HepG2 (cell line): ENCODE results near the gene NAALADL1. TPM values are rescaled to one million over a fixed set of nuclear protein-coding genes. Genes with fewer than 3 reads are reported as not detected.
A peak's percentile ranks its signal among the peaks of the same experiment; 100 is the strongest.

Source experiments
- CAMTA2 ChIP-seq: sonication (generic); formaldehyde crosslinking; IDR thresholded peaks from 2 replicates; pipeline ENCODE4 v1.4.0; 2020; ENCODE audit warnings: mild to moderate bottlenecking, missing genetic modification reagents, borderline replicate concordance
- CSRNP1 ChIP-seq: sonication (generic); formaldehyde crosslinking; IDR thresholded peaks from 2 replicates; pipeline ENCODE4 v1.8.1; 2023; ENCODE audit warnings: mild to moderate bottlenecking, missing genetic modification reagents
- EED ChIP-seq: sonication (generic); formaldehyde crosslinking; IDR thresholded peaks from 2 replicates; pipeline ENCODE4 v1.5.0; 2020; ENCODE audit warnings: mild to moderate bottlenecking, missing genetic modification reagents
- ESRRA ChIP-seq: sonication (generic); formaldehyde crosslinking; IDR thresholded peaks from 2 replicates; pipeline ENCODE4 v1.5.1; 2020; ENCODE audit warnings: mild to moderate bottlenecking, low read depth, missing genetic modification reagents
- GATAD1 ChIP-seq: IDR thresholded peaks from 2 replicates; pipeline ENCODE4 v1.6.1; 2016; ENCODE audit warnings: missing genetic modification reagents, missing compliant biosample characterization
- KDM5A ChIP-seq: fragments of 200-600 bp; sonication (generic); IDR thresholded peaks from 2 replicates; pipeline ENCODE4 v1.7.0; 2018; ENCODE audit warnings: antibody characterized with exemption, mild to moderate bottlenecking, low read length, borderline replicate concordance
- MAF1 ChIP-seq: sonication (generic); formaldehyde crosslinking; IDR thresholded peaks from 2 replicates; pipeline ENCODE4 v1.5.0; 2020; ENCODE audit warnings: missing genetic modification reagents, borderline replicate concordance
- MTF2 ChIP-seq: sonication (generic); formaldehyde crosslinking; IDR thresholded peaks from 2 replicates; pipeline ENCODE4 v1.5.0; 2020; ENCODE audit warnings: missing genetic modification reagents, borderline replicate concordance
- NRL ChIP-seq: sonication (generic); formaldehyde crosslinking; IDR thresholded peaks from 2 replicates; pipeline ENCODE4 v1.5.0; 2020; ENCODE audit warnings: missing genetic modification reagents, mild to moderate bottlenecking, moderate library complexity, borderline replicate concordance
- ONECUT2 ChIP-seq: sonication (generic); formaldehyde crosslinking; IDR thresholded peaks from 2 replicates; pipeline ENCODE4 v1.4.0; 2020; ENCODE audit warnings: missing genetic modification reagents
- PCBP2 ChIP-seq: fragments of 200-400 bp; formaldehyde crosslinking; optimal IDR thresholded peaks from 2 replicates; pipeline ENCODE3; 2018; ENCODE audit warnings: low read length, low read depth; ENCODE audit not compliant: poor library complexity, severe bottlenecking
- PTBP1 ChIP-seq: fragments of 200-400 bp; formaldehyde crosslinking; IDR thresholded peaks from 2 replicates; pipeline ENCODE4 v1.6.1; 2018; ENCODE audit warnings: low read length, low read depth; ENCODE audit not compliant: poor library complexity, severe bottlenecking
- RBAK ChIP-seq: sonication (generic); formaldehyde crosslinking; IDR thresholded peaks from 2 replicates; pipeline ENCODE4 v1.5.1; 2020; ENCODE audit warnings: mild to moderate bottlenecking, missing genetic modification reagents
- RFXANK ChIP-seq: IDR thresholded peaks from 2 replicates; pipeline ENCODE4 v1.6.1; 2016
- SPEN ChIP-seq: sonication (generic); formaldehyde crosslinking; IDR thresholded peaks from 2 replicates; pipeline ENCODE4 v1.5.1; 2020; ENCODE audit warnings: low read depth, mild to moderate bottlenecking, missing genetic modification reagents
- TCF7 ChIP-seq: sonication (generic); IDR thresholded peaks from 2 replicates; pipeline ENCODE4 v1.6.1; 2016; ENCODE audit warnings: antibody characterized with exemption, low read depth
- TEAD3 ChIP-seq: optimal IDR thresholded peaks from 2 replicates; pipeline ENCODE3; 2016; ENCODE audit warnings: borderline replicate concordance
- TERF1 ChIP-seq: sonication (generic); formaldehyde crosslinking; IDR thresholded peaks from 2 replicates; pipeline ENCODE4 v1.8.0; 2022; ENCODE audit warnings: mild to moderate bottlenecking, missing genetic modification reagents, moderate library complexity
- ZBTB38 ChIP-seq: sonication (generic); formaldehyde crosslinking; IDR thresholded peaks from 2 replicates; pipeline ENCODE4 v1.5.1; 2020; ENCODE audit warnings: mild to moderate bottlenecking, missing genetic modification reagents
- ZFX ChIP-seq: sonication (generic); formaldehyde crosslinking; IDR thresholded peaks from 2 replicates; pipeline ENCODE4 v1.4.0; 2020; ENCODE audit warnings: mild to moderate bottlenecking, low read depth, missing genetic modification reagents, moderate library complexity
- ZNF484 ChIP-seq: sonication (generic); formaldehyde crosslinking; IDR thresholded peaks from 2 replicates; pipeline ENCODE4 v1.5.1; 2020; ENCODE audit warnings: mild to moderate bottlenecking, low read depth, missing genetic modification reagents, borderline replicate concordance
- ZNF558 ChIP-seq: sonication (generic); formaldehyde crosslinking; IDR thresholded peaks from 2 replicates; pipeline ENCODE4 v1.9.0; 2022; ENCODE audit warnings: mild to moderate bottlenecking, missing genetic modification reagents, borderline replicate concordance
- ZNF615 ChIP-seq: sonication (generic); formaldehyde crosslinking; IDR thresholded peaks from 2 replicates; pipeline ENCODE4 v1.5.0; 2020; ENCODE audit warnings: mild to moderate bottlenecking, missing genetic modification reagents, borderline replicate concordance
- polyA plus RNA-seq, 8 experiments: library from polyadenylated mRNA; depleted of rRNA in 3 of 8; stranded (reverse) in 7 of 8; unstranded in 1 of 8; fragments of >200 nt; fragmentation: Illumina TruSeq in 4 of 8; extraction: Trizol in 4 of 8; gene quantifications; 2 replicates each; pipeline versions ENCODE4 v1.2.1 to v1.2.3, GENCODE V29; 2011 to 2016; ENCODE audit warnings: low read depth in 4 of 8, missing spikeins in 1 of 8, mixed read lengths in 1 of 8; ENCODE audit not compliant: insufficient read depth in 1 of 8
- total RNA-seq, 5 experiments: library from RNA; depleted of rRNA; stranded (reverse); fragments of >200 nt; fragmentation: Illumina TruSeq; extraction: Trizol; gene quantifications; 2 replicates each; pipeline ENCODE4 v1.2.3, GENCODE V29; 2016; ENCODE audit warnings: low read depth in 1 of 5
- TF ChIP-seq, protein P1 (sequence below): sonication (generic); formaldehyde crosslinking; IDR thresholded peaks from 2 replicates; pipeline ENCODE4 v1.4.0; 2020; ENCODE audit warnings: missing genetic modification reagents
- TF ChIP-seq, protein P2 (sequence below): sonication (generic); formaldehyde crosslinking; IDR thresholded peaks from 2 replicates; pipeline ENCODE4 v1.5.1; 2020; ENCODE audit warnings: missing genetic modification reagents, mild to moderate bottlenecking, borderline replicate concordance

Gene NAALADL1
- total and polyA plus RNA-seq, 2 of the 13 experiments (the other 11 are each of a cell fraction or from before 2014, with no cell fraction given) = 9.3 to 33.9 TPM

GRCh38 chr11:65040847-65041622, 17.3 kb downstream of the NAALADL1 start, which contains the start of gene SAC3D1 (continued):
- peak; percentile 29; the same call in 1 of the 2 replicates for TF ChIP-seq ESRRA (CRISPR knock-in tag)
- TF ChIP-seq EED = no peak
- no peak; the same call in 1 of the 2 replicates for TF ChIP-seq CAMTA2 (CRISPR knock-in tag)
- TF ChIP-seq TEAD3 (CRISPR knock-in tag) = no peak
- TF ChIP-seq PCBP2 = no peak
- TF ChIP-seq CSRNP1 (CRISPR knock-in tag) = peak; percentile 85; the same call in 1 of the 2 replicates
- TF ChIP-seq MTF2 (CRISPR knock-in tag) = no peak
- TF ChIP-seq NRL (CRISPR knock-in tag) = no peak; the same call in 1 of the 2 replicates
- no peak for TF ChIP-seq RFXANK
- no peak for TF ChIP-seq ONECUT2 (CRISPR knock-in tag)
- peak; percentile 80 for TF ChIP-seq SPEN (CRISPR knock-in tag)
- peak; percentile 80 for TF ChIP-seq ZFX
- TF ChIP-seq ZNF615 (CRISPR knock-in tag) = no peak
- peak; percentile 26 for TF ChIP-seq ZBTB38 (CRISPR knock-in tag)
- TF ChIP-seq KDM5A = no peak; the same call in 1 of the 2 replicates
- TF ChIP-seq ZNF484 = no peak
- TF ChIP-seq, protein P1, sequence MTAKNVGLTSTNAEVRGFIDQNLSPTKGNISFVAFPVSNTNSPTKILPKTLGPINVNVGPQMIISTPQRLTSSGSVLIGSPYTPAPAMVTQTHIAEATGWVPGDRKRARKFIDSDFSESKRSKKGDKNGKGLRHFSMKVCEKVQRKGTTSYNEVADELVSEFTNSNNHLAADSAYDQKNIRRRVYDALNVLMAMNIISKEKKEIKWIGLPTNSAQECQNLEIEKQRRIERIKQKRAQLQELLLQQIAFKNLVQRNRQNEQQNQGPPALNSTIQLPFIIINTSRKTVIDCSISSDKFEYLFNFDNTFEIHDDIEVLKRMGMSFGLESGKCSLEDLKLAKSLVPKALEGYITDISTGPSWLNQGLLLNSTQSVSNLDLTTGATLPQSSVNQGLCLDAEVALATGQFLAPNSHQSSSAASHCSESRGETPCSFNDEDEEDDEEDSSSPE (CRISPR knock-in tag) = peak; percentile 98
- no peak for TF ChIP-seq RBAK (CRISPR knock-in tag)
- TF ChIP-seq GATAD1 = peak; percentile 80
- no peak for TF ChIP-seq TCF7
- TF ChIP-seq ZNF558 (CRISPR knock-in tag) = peak; percentile 45; the same call in 1 of the 2 replicates
- TF ChIP-seq, protein P2, sequence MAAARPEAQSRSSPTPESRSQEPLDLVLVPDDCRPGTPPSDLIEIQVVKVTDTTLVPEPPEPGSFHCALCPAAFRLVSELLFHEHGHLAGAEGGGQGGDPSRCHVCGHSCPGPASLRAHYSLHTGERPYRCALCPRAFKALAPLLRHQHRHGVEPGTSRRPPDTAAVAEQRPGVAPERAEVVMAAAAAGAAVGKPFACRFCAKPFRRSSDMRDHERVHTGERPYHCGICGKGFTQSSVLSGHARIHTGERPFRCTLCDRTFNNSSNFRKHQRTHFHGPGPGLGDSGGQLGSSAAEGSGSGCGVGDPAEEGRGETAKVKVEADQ (CRISPR knock-in tag) = peak; percentile 60; the same call in 1 of the 2 replicates
- peak; percentile 53 for TF ChIP-seq PTBP1
- TF ChIP-seq TERF1 (CRISPR knock-in tag) = no peak
- TF ChIP-seq MAF1 (CRISPR knock-in tag) = peak; percentile 40; the same call in 1 of the 2 replicates
